Colonic mucosa (tissue), 4 donors: Measurements from ENCODE around the gene DNM3. TPM values are rescaled to one million over a fixed set of nuclear protein-coding genes. Genes with fewer than 3 reads are reported as not detected.

Experiments
- DNase-seq: peaks from one replicate; pipeline ENCODE4 v3.0.0-alpha.2; 2020
- H3K27ac ChIP-seq: fragments of 200-600 bp; one replicate; pipeline ENCODE4 v1.8.0; 2021
- H3K27me3 ChIP-seq: fragments of 200-600 bp; one replicate; pipeline ENCODE4 v1.8.0; 2021
- H3K36me3 ChIP-seq: fragments of 200-600 bp; one replicate; pipeline ENCODE4 v1.8.0; 2021
- H3K4me1 ChIP-seq: fragments of 200-600 bp; one replicate; pipeline ENCODE4 v1.8.0; 2021; ENCODE audit warnings: mild to moderate bottlenecking
- H3K4me3 ChIP-seq: fragments of 200-600 bp; one replicate; pipeline ENCODE4 v1.8.0; 2021
- H3K9ac ChIP-seq, 2 donors: one replicate each; pipeline ENCODE4 v1.7.0; 2013; ENCODE audit warnings: control low read depth in 2 of 2, low read depth in 2 of 2, low read length in 2 of 2
- H3K9me3 ChIP-seq: fragments of 200-600 bp; one replicate; pipeline ENCODE4 v1.8.0; 2021
- intact Hi-C: fragments of 100-400 bp; cut with DNase I; formaldehyde crosslinking; loops from one replicate; pipeline ENCODE4 v1.14.1; 2022
- total RNA-seq, 2 donors: library from RNA; stranded (reverse); fragmentation: NEBNext Ultra II Directional in 1 of 2; extraction: Animal tissue kit (Norgen Biotek cat#: 25700) in 1 of 2; gene quantifications; one replicate each; pipeline ENCODE4 v1.2.1, GENCODE V29; 2021
- TF ChIP-seq, protein P1 (sequence below): fragments of 200-600 bp; IDR thresholded peaks from one replicate; pipeline ENCODE4 v1.8.0; 2022; ENCODE audit warnings: antibody characterized with exemption, mild to moderate bottlenecking
- donor health status: healthy.
- donor health status: DM: no; HTN: no; CAD: no.
- donor health status: DM: no; HTN: no; CAD: no.

The DNM3 gene
- total RNA-seq, 2 donors from 2014 or later, result 1.7 to 2.6 TPM

DNA sequence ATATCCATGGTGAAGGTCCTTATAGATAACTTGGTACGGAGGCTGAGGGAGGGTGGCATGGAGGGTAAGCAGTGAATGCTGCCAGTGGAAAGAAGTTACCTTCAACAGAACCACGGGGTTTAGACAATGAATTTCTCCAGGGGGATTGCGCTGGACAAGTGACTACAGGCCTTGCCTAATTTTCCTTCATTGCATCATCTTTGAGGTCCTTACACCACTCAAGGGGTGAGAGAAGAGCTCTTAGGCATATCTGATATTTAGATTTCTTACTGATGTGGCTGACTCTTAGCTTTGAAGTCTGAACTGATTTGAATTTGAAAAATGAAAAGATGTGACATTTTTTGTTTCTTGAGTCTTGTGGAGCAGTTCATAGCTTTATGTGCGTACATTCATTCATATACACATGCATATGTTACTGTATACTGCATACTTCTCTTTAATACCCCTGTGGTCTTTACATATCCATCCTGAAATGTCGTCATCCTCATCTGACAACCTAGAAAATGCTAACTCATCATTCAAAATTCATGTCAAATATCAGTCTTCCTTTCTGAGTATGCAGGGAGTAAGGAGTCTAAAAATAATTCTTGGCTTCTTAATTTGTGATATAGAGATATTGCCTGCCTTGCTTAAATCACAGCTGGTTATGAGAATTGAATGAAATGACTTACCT is 63.6 kb downstream of the DNM3 start:
- DNase-seq, result no peak
- no peaks in the 10 kb centered on the region for H3K27me3 ChIP-seq
- no peaks in the 10 kb centered on the region for H3K4me1 ChIP-seq
- H3K4me3 ChIP-seq, result no peak overlapping the region
- H3K9ac ChIP-seq, result no peak overlapping the region
- TF ChIP-seq, protein P1, sequence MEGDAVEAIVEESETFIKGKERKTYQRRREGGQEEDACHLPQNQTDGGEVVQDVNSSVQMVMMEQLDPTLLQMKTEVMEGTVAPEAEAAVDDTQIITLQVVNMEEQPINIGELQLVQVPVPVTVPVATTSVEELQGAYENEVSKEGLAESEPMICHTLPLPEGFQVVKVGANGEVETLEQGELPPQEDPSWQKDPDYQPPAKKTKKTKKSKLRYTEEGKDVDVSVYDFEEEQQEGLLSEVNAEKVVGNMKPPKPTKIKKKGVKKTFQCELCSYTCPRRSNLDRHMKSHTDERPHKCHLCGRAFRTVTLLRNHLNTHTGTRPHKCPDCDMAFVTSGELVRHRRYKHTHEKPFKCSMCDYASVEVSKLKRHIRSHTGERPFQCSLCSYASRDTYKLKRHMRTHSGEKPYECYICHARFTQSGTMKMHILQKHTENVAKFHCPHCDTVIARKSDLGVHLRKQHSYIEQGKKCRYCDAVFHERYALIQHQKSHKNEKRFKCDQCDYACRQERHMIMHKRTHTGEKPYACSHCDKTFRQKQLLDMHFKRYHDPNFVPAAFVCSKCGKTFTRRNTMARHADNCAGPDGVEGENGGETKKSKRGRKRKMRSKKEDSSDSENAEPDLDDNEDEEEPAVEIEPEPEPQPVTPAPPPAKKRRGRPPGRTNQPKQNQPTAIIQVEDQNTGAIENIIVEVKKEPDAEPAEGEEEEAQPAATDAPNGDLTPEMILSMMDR, result no peak
- no peaks in the 10 kb centered on the region for H3K36me3 ChIP-seq
- intact Hi-C loops, result no loop called here
- no peak overlapping the region for H3K27ac ChIP-seq
- H3K9me3 ChIP-seq, result no peaks in the 10 kb centered on the region

- intact Hi-C loops, result no loop called here
- Histone ChIP-seq H3K9me3 (no peaks in the 10 kb centered on the region), H3K9ac (no peak overlapping the region), H3K27ac (no peak overlapping the region), H3K36me3 (no peaks in the 10 kb centered on the region), H3K4me1 (no peaks in the 10 kb centered on the region), H3K27me3 (no peaks in the 10 kb centered on the region), H3K4me3 (no peak overlapping the region)
- no peak for DNase-seq
- TF ChIP-seq, protein P1, result no peak
Observed at GRCh38 chr1:171909711-171910110, 68.4 kb downstream of the DNM3 start.

- H3K4me1 ChIP-seq, result no peaks in the 10 kb centered on the region
- intact Hi-C loops, result no loop called here
- H3K9ac ChIP-seq, result no peak overlapping the region
- H3K27me3 ChIP-seq, result no peaks in the 10 kb centered on the region
- DNase-seq, result no peak
- H3K9me3 ChIP-seq, result no peaks in the 10 kb centered on the region
- TF ChIP-seq, protein P1, result no peak
- H3K36me3 ChIP-seq, result no peaks in the 10 kb centered on the region
- H3K4me3 ChIP-seq, result no peak overlapping the region
- H3K27ac ChIP-seq, result no peak overlapping the region
Observed at GRCh38 chr1:171910786-171911185, 69.5 kb downstream of the DNM3 start.

- no peaks in the 10 kb centered on the region for H3K27me3 ChIP-seq
- H3K4me3 ChIP-seq, result no peak overlapping the region
- intact Hi-C loops, result no loop called here
- no peak overlapping the region for H3K27ac ChIP-seq
- no peak for DNase-seq
- no peaks in the 10 kb centered on the region for H3K9me3 ChIP-seq
- no peaks in the 10 kb centered on the region for H3K4me1 ChIP-seq
- no peak overlapping the region for H3K9ac ChIP-seq
- TF ChIP-seq, protein P1, result no peak
- H3K36me3 ChIP-seq, result no peaks in the 10 kb centered on the region
Observed at GRCh38 chr1:171911506-171911905, 70.2 kb downstream of the DNM3 start.

DNA sequence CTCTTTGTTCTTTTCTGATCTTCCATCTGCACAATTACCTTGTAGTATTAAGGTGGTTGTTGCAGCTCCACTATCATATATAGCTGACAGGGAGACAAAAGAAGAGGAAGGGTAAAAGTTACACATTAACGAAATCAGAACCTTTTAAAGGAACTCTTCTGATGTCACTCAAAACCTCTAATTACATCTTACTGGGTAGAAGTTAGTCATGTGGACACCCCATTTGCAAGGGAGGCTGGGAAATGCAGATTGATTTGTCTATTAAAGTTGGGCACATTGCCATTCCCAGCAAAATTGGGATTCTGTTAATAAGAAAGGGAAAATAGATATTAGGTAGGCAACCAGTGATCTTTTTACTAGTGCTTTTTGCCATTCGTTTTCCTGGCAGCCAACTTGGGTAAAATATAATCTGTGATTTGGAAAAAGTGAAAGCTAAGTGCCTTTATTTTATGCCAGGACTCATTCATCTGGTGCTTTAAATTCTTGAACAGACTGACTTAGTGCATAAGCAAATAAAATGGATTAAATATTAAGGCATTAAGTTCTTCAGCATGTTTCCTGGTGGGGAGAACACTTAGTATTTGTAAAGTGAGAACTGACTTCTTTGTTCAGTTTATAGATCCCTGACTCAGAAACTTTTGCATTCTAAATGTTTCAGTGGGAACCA is 71.3 kb downstream of the DNM3 start:
- Histone ChIP-seq H3K4me1 (peaks cover 3% of the 10 kb centered on the region), H3K9me3 (no peaks in the 10 kb centered on the region), H3K4me3 (no peak overlapping the region), H3K27me3 (no peaks in the 10 kb centered on the region), H3K9ac (no peak overlapping the region), H3K27ac (no peak overlapping the region), H3K36me3 (no peaks in the 10 kb centered on the region)
- no peak for DNase-seq
- TF ChIP-seq, protein P1, result no peak
- intact Hi-C loops, result no loop called here
